Calu3 (cell line): ENCODE data around the gene RIPK4. TPM values are rescaled to one million over a fixed set of nuclear protein-coding genes. Genes with fewer than 3 reads are reported as not detected.
A peak's percentile ranks its signal among the peaks of the same experiment; 100 is the strongest.

Source experiments
- BruUV-seq: library from RNA; stranded (reverse); fragments of 400-500 nt; replicated peaks from 2 replicates; lab custom pipeline; 2021; lab: Mats Ljungman, UMichigan
- CTCF ChIA-PET: fragments of 300-600 bp; sonication (Branson Sonifier 250); formaldehyde crosslinking; loops from one replicate; lab custom pipeline; 2022; ENCODE audit warnings: antibody characterized with exemption; lab: Charles Lee
- DNase-seq: peaks from one replicate; pipeline ENCODE4 v3.0.0; 2022
- H3K27ac Mint-ChIP-seq: one replicate; pipeline ENCODE4 v1.8.0; 2022; ENCODE audit warnings: mixed read lengths; ENCODE audit not compliant: unreplicated experiment
- H3K27me3 Mint-ChIP-seq: one replicate; pipeline ENCODE4 v1.8.0; 2022; ENCODE audit warnings: mixed read lengths; ENCODE audit not compliant: unreplicated experiment
- H3K36me3 Mint-ChIP-seq: one replicate; pipeline ENCODE4 v1.8.0; 2022; ENCODE audit warnings: mild to moderate bottlenecking, moderate library complexity, mixed read lengths; ENCODE audit not compliant: insufficient read depth, unreplicated experiment
- H3K4me1 Mint-ChIP-seq: one replicate; pipeline ENCODE4 v1.8.0; 2022; ENCODE audit warnings: mild to moderate bottlenecking, low read depth, mixed read lengths; ENCODE audit not compliant: unreplicated experiment
- H3K4me3 Mint-ChIP-seq: one replicate; pipeline ENCODE4 v1.8.0; 2022; ENCODE audit warnings: mild to moderate bottlenecking, low read depth, moderate library complexity, mixed read lengths; ENCODE audit not compliant: unreplicated experiment
- H3K9me3 Mint-ChIP-seq: one replicate; pipeline ENCODE4 v1.8.0; 2022; ENCODE audit warnings: low read depth, mixed read lengths; ENCODE audit not compliant: unreplicated experiment
- CTCF ChIP-seq: fragments of 200-600 bp; IDR thresholded peaks from one replicate; pipeline ENCODE4 v1.8.0; 2022; ENCODE audit warnings: antibody characterized with exemption; ENCODE audit not compliant: unreplicated experiment
- intact Hi-C: fragments of 100-400 bp; cut with micrococcal nuclease; formaldehyde crosslinking; loops from one replicate; pipeline ENCODE4 v1.10.0; 2022; ENCODE audit not compliant: unreplicated experiment
- total RNA-seq: library from RNA; stranded (reverse); gene quantifications from 2 replicates; pipeline ENCODE4 v1.2.3, GENCODE V29; 2022

RIPK4 gene
- total RNA-seq, 1 experiment from 2014 or later = 30.3 TPM

- intact Hi-C loops = loop anchor here (5.0 kb wide), 1 partner anchor 108 kb away; no protein-coding TSS in a partner anchor
- Mint-ChIP-seq H3K4me1 (peaks cover 31% of the 10 kb centered on the region), H3K27me3 (no peaks in the 10 kb centered on the region), H3K9me3 (no peaks in the 10 kb centered on the region), H3K27ac (no peak overlapping the region), H3K36me3 (peaks cover 40% of the 10 kb centered on the region), H3K4me3 (no peak overlapping the region)
- TF ChIP-seq CTCF = no peak
- no peak for DNase-seq
- BruUV-seq = no TSS peak
- CTCF ChIA-PET = interaction anchor here (1.2 to 1.8 kb wide), 3 partner anchors 8 to 157 kb away, joined by 7 to 13 read pairs (median 9); no protein-coding TSS in a partner anchor
Observed at GRCh38 chr21:41769933-41770332, 3.1 kb upstream of the RIPK4 start.

- no peak overlapping the region for H3K27ac Mint-ChIP-seq
- intact Hi-C loops = loop anchor here (5.0 kb wide), 1 partner anchor 107 kb away; no protein-coding TSS in a partner anchor
- TF ChIP-seq CTCF = no peak
- CTCF ChIA-PET = interaction anchor here (1.2 to 1.8 kb wide), 4 partner anchors 9 to 157 kb away, joined by 5 to 13 read pairs (median 8); no protein-coding TSS in a partner anchor
- H3K9me3 Mint-ChIP-seq = no peaks in the 10 kb centered on the region
- no peaks in the 10 kb centered on the region for H3K27me3 Mint-ChIP-seq
- peak overlapping the region; percentile 76 for H3K4me3 Mint-ChIP-seq
- H3K36me3 Mint-ChIP-seq = peaks cover 44% of the 10 kb centered on the region
- peaks cover 31% of the 10 kb centered on the region for H3K4me1 Mint-ChIP-seq
- no TSS peak for BruUV-seq
- DNase-seq = no peak
Observed at GRCh38 chr21:41769521-41769920, 2.7 kb upstream of the RIPK4 start.

- DNase-seq = no peak
- Mint-ChIP-seq H3K4me1 (peaks cover 33% of the 10 kb centered on the region), H3K4me3 (peak overlapping the region; percentile 76), H3K9me3 (no peaks in the 10 kb centered on the region), H3K27me3 (no peaks in the 10 kb centered on the region), H3K36me3 (peaks cover 48% of the 10 kb centered on the region), H3K27ac (peak overlapping the region; percentile 96)
- no TSS peak for BruUV-seq
- intact Hi-C loops = loop anchor here (5.0 kb wide), 1 partner anchor 107 kb away; no protein-coding TSS in a partner anchor
- no peak for TF ChIP-seq CTCF
- CTCF ChIA-PET = interaction anchor here (0.6 to 1.8 kb wide), 5 partner anchors 9 to 156 kb away, joined by 4 to 13 read pairs (median 7); no protein-coding TSS in a partner anchor
Observed at GRCh38 chr21:41769111-41769510, 2.3 kb upstream of the RIPK4 start.

GRCh38 chr21:41768437-41769042 lies 1.7 kb upstream of the RIPK4 start:
- no peaks in the 10 kb centered on the region for H3K9me3 Mint-ChIP-seq
- intact Hi-C loops = loop anchor here (5.0 kb wide), 1 partner anchor 106 kb away; no protein-coding TSS in a partner anchor
- TF ChIP-seq CTCF = peak; percentile 29
- peak; percentile 73 for DNase-seq
- H3K27me3 Mint-ChIP-seq = no peaks in the 10 kb centered on the region
- H3K4me1 Mint-ChIP-seq = peaks cover 33% of the 10 kb centered on the region
- peak overlapping the region; percentile 96 for H3K27ac Mint-ChIP-seq
- CTCF ChIA-PET = interaction anchor here (0.6 to 1.8 kb wide), 8 partner anchors 10 to 156 kb away, joined by 3 to 13 read pairs (median 4); no protein-coding TSS in a partner anchor
- H3K36me3 Mint-ChIP-seq = peaks cover 52% of the 10 kb centered on the region
- peak overlapping the region; percentile 76 for H3K4me3 Mint-ChIP-seq
- BruUV-seq = no TSS peak
